Trophoblast cell (in vitro differentiated cells and primary cell): ENCODE measurements around the gene RAD51B.

ENCODE experiments used
- DNase-seq, 2 donors: peaks; one replicate each; pipeline ENCODE4 v3.0.0-alpha.2; 2016
- H2AFZ ChIP-seq: 2 replicates; pipeline ENCODE4 v1.6.1; 2013; ENCODE audit warnings: low read length, moderate library complexity, mild to moderate bottlenecking; ENCODE audit not compliant: insufficient read depth, poor library complexity
- H2AK5ac ChIP-seq: 2 replicates; pipeline ENCODE4 v1.6.1; 2013; ENCODE audit warnings: mild to moderate bottlenecking, low read length
- H2BK120ac ChIP-seq: 2 replicates; pipeline ENCODE4 v1.6.1; 2013; ENCODE audit warnings: low read length, mild to moderate bottlenecking, moderate library complexity; ENCODE audit not compliant: insufficient read depth, poor library complexity
- H2BK12ac ChIP-seq: 2 replicates; pipeline ENCODE4 v1.6.1; 2013; ENCODE audit warnings: mild to moderate bottlenecking, low read length, moderate library complexity
- H2BK5ac ChIP-seq: 2 replicates; pipeline ENCODE4 v1.6.1; 2013; ENCODE audit warnings: low read length, low read depth, moderate library complexity, mild to moderate bottlenecking; ENCODE audit not compliant: poor library complexity
- H3K14ac ChIP-seq: 2 replicates; pipeline ENCODE4 v1.6.1; 2013; ENCODE audit warnings: mild to moderate bottlenecking, low read length
- H3K18ac ChIP-seq: 2 replicates; pipeline ENCODE4 v1.6.1; 2013; ENCODE audit warnings: mild to moderate bottlenecking, low read length
- H3K23ac ChIP-seq: 2 replicates; pipeline ENCODE4 v1.6.1; 2013; ENCODE audit warnings: low read length
- H3K27ac ChIP-seq: 2 replicates; pipeline ENCODE4 v1.5.1; 2013; ENCODE audit warnings: low read depth, mild to moderate bottlenecking, inconsistent platforms, low read length, moderate library complexity
- H3K27me3 ChIP-seq: 2 replicates; pipeline ENCODE4 v1.6.1; 2013; ENCODE audit warnings: inconsistent platforms, mild to moderate bottlenecking, low read length, moderate library complexity; ENCODE audit not compliant: insufficient read depth
- H3K36me3 ChIP-seq, 2 experiments: 1 replicate in 1 of 2; 2 replicates in 1 of 2; pipeline ENCODE4 v1.6.1; 2013; ENCODE audit warnings: low read length in 2 of 2, mild to moderate bottlenecking in 2 of 2, moderate library complexity in 1 of 2; ENCODE audit not compliant: insufficient read depth in 2 of 2, control insufficient read depth in 1 of 2
- H3K4ac ChIP-seq: 2 replicates; pipeline ENCODE4 v1.6.1; 2013; ENCODE audit warnings: low read depth, mild to moderate bottlenecking, low read length, moderate library complexity
- H3K4me1 ChIP-seq, 2 experiments: 1 replicate in 1 of 2; 2 replicates in 1 of 2; pipeline ENCODE4 v1.6.1; 2013; ENCODE audit warnings: low read length in 2 of 2, mild to moderate bottlenecking in 2 of 2, moderate library complexity in 1 of 2; ENCODE audit not compliant: insufficient read depth in 2 of 2, control insufficient read depth in 1 of 2
- H3K4me2 ChIP-seq: 2 replicates; pipeline ENCODE4 v1.6.1; 2013; ENCODE audit warnings: inconsistent platforms, mild to moderate bottlenecking, low read length, moderate library complexity
- H3K4me3 ChIP-seq: 2 replicates; pipeline ENCODE4 v1.5.1; 2013; ENCODE audit warnings: mild to moderate bottlenecking, low read depth, low read length, inconsistent platforms
- H3K79me1 ChIP-seq: one replicate; pipeline ENCODE4 v1.6.1; 2013; ENCODE audit warnings: low read length
- H3K79me2 ChIP-seq: 2 replicates; pipeline ENCODE4 v1.6.1; 2013; ENCODE audit warnings: low read length, mild to moderate bottlenecking; ENCODE audit not compliant: control insufficient read depth, insufficient read depth, poor library complexity
- H3K9ac ChIP-seq: 2 replicates; pipeline ENCODE4 v1.6.1; 2013; ENCODE audit warnings: mild to moderate bottlenecking, low read length
- H3K9me3 ChIP-seq: 2 replicates; pipeline ENCODE4 v1.6.1; 2013; ENCODE audit warnings: low read depth, mild to moderate bottlenecking, control low read depth, inconsistent platforms, low read length; ENCODE audit not compliant: insufficient read depth
- H4K12ac ChIP-seq: 2 replicates; pipeline ENCODE4 v1.6.1; 2013; ENCODE audit warnings: low read depth, mild to moderate bottlenecking, low read length, moderate library complexity
- H4K8ac ChIP-seq: 2 replicates; pipeline ENCODE4 v1.6.1; 2013; ENCODE audit warnings: low read depth, mild to moderate bottlenecking, low read length, moderate library complexity
- H4K91ac ChIP-seq: one replicate; pipeline ENCODE4 v1.6.1; 2013; ENCODE audit warnings: low read depth, mild to moderate bottlenecking, low read length, moderate library complexity
- WGBS: extraction: QIAGEN DNeasy Blood & Tissue Kit; methylation state at CpG from one replicate; pipeline ENCODE4 v1.1.7; 2013; ENCODE audit warnings: missing lambda C conversion rate; ENCODE audit not compliant: insufficient read length, insufficient coverage; ENCODE audit errors: extremely low coverage; 5-methylcytosine and 5-hydroxymethylcytosine counted together

RAD51B gene

DNA sequence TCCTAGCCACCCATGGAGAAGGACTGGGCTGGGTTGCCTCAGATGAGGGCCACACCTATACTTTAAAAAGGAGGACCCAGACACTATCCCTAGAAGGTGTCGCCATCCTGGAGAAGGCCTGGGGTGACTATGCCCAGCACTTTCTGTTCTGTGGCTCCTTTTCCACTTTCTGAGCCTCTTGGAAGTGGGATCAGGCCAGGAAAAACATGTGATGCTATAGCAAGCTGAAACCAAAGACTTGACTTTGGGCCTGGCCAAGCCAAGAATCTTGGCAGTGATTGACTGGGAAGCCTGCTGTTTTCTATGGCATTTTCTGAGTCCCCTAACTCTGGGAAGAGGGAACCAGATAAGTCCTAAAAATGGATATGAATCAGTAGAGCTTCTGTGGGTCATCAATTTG lies 641.0 kb downstream of the RAD51B start:
- H3K79me1 ChIP-seq, result peaks cover 17% of the 10 kb centered on the region
- peak overlapping the region; percentile 5 for H2BK120ac ChIP-seq
- H3K9me3 ChIP-seq, result no peaks in the 10 kb centered on the region
- no peak for DNase-seq
- no peak overlapping the region for H3K4ac ChIP-seq
- H3K4me2 ChIP-seq, result no peak overlapping the region
- H3K23ac ChIP-seq, result no peak overlapping the region
- H2AK5ac ChIP-seq, result no peak overlapping the region
- WGBS, result no CpG with 5 or more reads among the region's 1 CpG
- no peak overlapping the region for H4K8ac ChIP-seq
- H3K27ac ChIP-seq, result no peak overlapping the region
- no peak overlapping the region for H3K4me3 ChIP-seq
- peak overlapping the region; percentile 12 for H4K91ac ChIP-seq
- H3K27me3 ChIP-seq, result no peaks in the 10 kb centered on the region
- H3K9ac ChIP-seq, result no peak overlapping the region
- H2BK12ac ChIP-seq, result peak overlapping the region; percentile 52
- H3K4me1 ChIP-seq, result peaks cover 0 to 4% of the 10 kb centered on the region in 2 experiments
- H3K14ac ChIP-seq, result no peak overlapping the region
- H3K79me2 ChIP-seq, result no peaks in the 10 kb centered on the region
- peak overlapping the region; percentile 26 for H2BK5ac ChIP-seq
- H3K18ac ChIP-seq, result no peak overlapping the region
- H2AFZ ChIP-seq, result no peak overlapping the region
- H4K12ac ChIP-seq, result no peak overlapping the region
- no peaks in the 10 kb centered on the region for H3K36me3 ChIP-seq

DNA sequence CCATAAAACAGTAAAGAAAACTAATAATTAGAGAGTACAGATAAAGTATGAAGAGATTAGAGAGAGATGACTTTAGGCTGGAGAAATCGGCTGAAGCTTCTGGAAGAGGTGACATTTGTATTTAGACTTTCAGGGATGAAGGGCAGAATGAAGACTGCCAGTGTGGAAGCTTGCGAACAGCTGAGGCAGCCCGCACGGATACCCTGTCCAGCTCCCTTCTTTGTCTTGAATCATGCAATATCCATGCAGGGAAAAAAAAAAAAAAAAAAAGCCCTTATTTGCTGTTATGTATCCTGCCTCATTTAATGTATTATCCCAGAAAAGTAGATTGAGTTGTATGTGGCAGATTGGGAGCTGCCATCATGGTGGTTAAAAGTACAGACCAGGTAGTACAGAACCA lies 641.5 kb downstream of the RAD51B start:
- Histone ChIP-seq H3K9ac (no peak overlapping the region), H2BK12ac (no peak overlapping the region), H3K4me1 (peaks cover 0 to 4% of the 10 kb centered on the region in 2 experiments), H3K79me1 (peaks cover 17% of the 10 kb centered on the region), H3K4me2 (no peak overlapping the region), H3K9me3 (no peaks in the 10 kb centered on the region), H3K4me3 (no peak overlapping the region), H2AK5ac (no peak overlapping the region), H2AFZ (no peak overlapping the region), H3K18ac (no peak overlapping the region), H4K8ac (no peak overlapping the region), H4K91ac (peak overlapping the region; percentile 47), H2BK5ac (no peak overlapping the region), H4K12ac (no peak overlapping the region), H3K4ac (no peak overlapping the region), H3K36me3 (no peaks in the 10 kb centered on the region), H3K79me2 (no peaks in the 10 kb centered on the region), H3K27me3 (no peaks in the 10 kb centered on the region), H3K27ac (no peak overlapping the region), H3K23ac (no peak overlapping the region), H2BK120ac (no peak overlapping the region), H3K14ac (no peak overlapping the region)
- DNase-seq, result no peak
- WGBS, result no CpG with 5 or more reads among the region's 4 CpGs

DNA sequence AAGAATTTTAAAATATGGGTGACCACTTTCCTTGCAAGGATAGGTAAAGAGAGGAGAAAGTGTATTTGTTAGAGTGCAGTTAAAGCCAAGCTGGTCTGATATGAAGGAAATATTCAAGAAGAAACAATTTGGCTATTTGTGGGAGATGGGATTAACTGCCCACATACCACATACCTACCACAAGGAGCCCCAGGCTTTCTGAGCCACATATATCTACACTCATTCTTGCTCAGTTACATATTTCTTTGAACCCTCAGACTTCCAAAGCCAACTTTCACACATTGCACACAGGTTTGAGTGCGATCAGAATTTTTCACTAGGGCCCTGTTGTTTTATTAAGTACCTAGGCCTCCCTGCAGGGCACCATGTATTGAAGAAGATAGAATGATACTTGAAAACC lies 643.1 kb downstream of the RAD51B start:
- Histone ChIP-seq H4K91ac (no peak overlapping the region), H3K23ac (no peak overlapping the region), H3K9me3 (no peaks in the 10 kb centered on the region), H4K8ac (no peak overlapping the region), H3K36me3 (no peaks in the 10 kb centered on the region), H2BK12ac (no peak overlapping the region), H4K12ac (no peak overlapping the region), H3K4me2 (no peak overlapping the region), H2BK120ac (no peak overlapping the region), H3K27me3 (no peaks in the 10 kb centered on the region), H3K4me3 (no peak overlapping the region), H3K14ac (no peak overlapping the region), H3K4me1 (peaks cover 6 to 7% of the 10 kb centered on the region in 2 experiments), H3K9ac (no peak overlapping the region), H2AFZ (no peak overlapping the region), H3K18ac (no peak overlapping the region), H2AK5ac (no peak overlapping the region), H3K27ac (no peak overlapping the region), H2BK5ac (no peak overlapping the region), H3K79me2 (peaks cover 2% of the 10 kb centered on the region), H3K79me1 (peaks cover 24% of the 10 kb centered on the region), H3K4ac (no peak overlapping the region)
- WGBS, result no CpG with 5 or more reads among the region's 1 CpG
- DNase-seq, result no peak

DNA sequence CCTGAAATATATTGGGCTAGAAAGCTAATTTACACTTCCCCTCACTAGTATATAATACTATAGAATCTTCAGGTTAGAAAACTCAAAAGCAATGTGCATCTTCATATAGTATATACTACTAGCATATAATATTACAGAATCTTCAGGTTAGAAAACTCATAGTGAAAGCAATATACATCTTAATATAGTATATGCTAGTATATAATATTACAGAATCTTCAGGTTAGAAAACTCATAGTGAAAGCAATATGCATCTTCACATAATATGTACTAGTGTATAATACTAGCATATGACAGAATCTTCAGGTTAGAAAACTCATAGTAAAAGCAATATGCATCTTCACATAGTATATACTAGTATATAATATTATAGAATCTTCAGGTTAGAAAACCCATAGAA lies 643.7 kb downstream of the RAD51B start:
- no peak overlapping the region for H3K9ac ChIP-seq
- no peak overlapping the region for H3K14ac ChIP-seq
- no peak overlapping the region for H3K4me3 ChIP-seq
- no peaks in the 10 kb centered on the region for H3K36me3 ChIP-seq
- peaks cover 27% of the 10 kb centered on the region for H3K79me1 ChIP-seq
- DNase-seq, result no peak
- no peak overlapping the region for H4K8ac ChIP-seq
- no peak overlapping the region for H3K4me2 ChIP-seq
- no peak overlapping the region for H2AFZ ChIP-seq
- H3K27ac ChIP-seq, result no peak overlapping the region
- H3K4me1 ChIP-seq, result peaks cover 6 to 10% of the 10 kb centered on the region in 2 experiments
- H2AK5ac ChIP-seq, result no peak overlapping the region
- H4K91ac ChIP-seq, result no peak overlapping the region
- no peak overlapping the region for H3K4ac ChIP-seq
- no peak overlapping the region for H4K12ac ChIP-seq
- no peaks in the 10 kb centered on the region for H3K27me3 ChIP-seq
- peaks cover 2% of the 10 kb centered on the region for H3K79me2 ChIP-seq
- H3K9me3 ChIP-seq, result no peaks in the 10 kb centered on the region
- H3K18ac ChIP-seq, result no peak overlapping the region
- no peak overlapping the region for H2BK12ac ChIP-seq
- H2BK120ac ChIP-seq, result no peak overlapping the region
- no peak overlapping the region for H3K23ac ChIP-seq
- H2BK5ac ChIP-seq, result no peak overlapping the region
